GM12878 (cell line): ENCODE results near the gene MAP3K1. TPM values are rescaled to one million over a fixed set of nuclear protein-coding genes. Genes with fewer than 3 reads are reported as not detected.

Experiments
- ATAC-seq: fragments of 200-7000 bp; cut with Tn5 transposase; 3 replicates; pipeline ENCODE4 v1.9.1; 2020; ENCODE audit warnings: mild to moderate bottlenecking, moderate library complexity
- BruUV-seq: library from RNA; stranded (reverse); fragments of 400-500 nt; replicated peaks from 2 replicates; lab custom pipeline; 2021; lab: Mats Ljungman, UMichigan
- CTCF ChIA-PET: fragments of 300-600 bp; sonication (Branson Sonifier 250); formaldehyde crosslinking; extraction: SDS; loops from one replicate; lab custom pipeline; 2021; ENCODE audit warnings: inconsistent platforms; lab: Yijun Ruan, JAX
- POLR2A ChIA-PET: fragments of 350-600 bp; formaldehyde crosslinking; extraction: SDS; loops from one replicate; lab custom pipeline; 2021; ENCODE audit warnings: inconsistent platforms; lab: Charles Lee
- RAD21 ChIA-PET: fragments of 300-600 bp; sonication (Branson Sonifier 250); formaldehyde crosslinking; loops from one replicate; lab custom pipeline; 2023; ENCODE audit warnings: antibody characterized with exemption; ENCODE audit not compliant: unreplicated experiment; lab: Charles Lee
- SMC1A ChIA-PET: fragments of 300-600 bp; sonication (Branson Sonifier 250); formaldehyde crosslinking; loops from one replicate; lab custom pipeline; 2023; ENCODE audit not compliant: unreplicated experiment, uncharacterized antibody; lab: Charles Lee
- DNase-seq: peaks from one replicate; pipeline ENCODE4 v3.0.0-alpha.2; 2011; ENCODE audit warnings: low read depth, low spot score
- FAIRE-seq: peaks from 3 replicates; lab custom pipeline; 2011; peaks lifted over from hg19 to GRCh38; lab: Jason Lieb, UNC
- H2AFZ ChIP-seq: 2 replicates; pipeline ENCODE4 v1.6.0; 2011; ENCODE audit warnings: low read depth, low read length, control low read depth; ENCODE audit not compliant: control insufficient read depth
- H3K27ac ChIP-seq: 2 replicates; pipeline ENCODE4 v1.5.1; 2011; ENCODE audit warnings: control low read depth; ENCODE audit not compliant: control insufficient read depth, insufficient read depth
- H3K27me3 ChIP-seq, 2 experiments: replicated peaks in 1 of 2; 2 replicates each; pipeline versions ENCODE4 v1.6.0 to v1.6.1; 2011; ENCODE audit warnings: low read length in 1 of 2; ENCODE audit not compliant: control insufficient read depth in 2 of 2, insufficient read depth in 2 of 2
- H3K36me3 ChIP-seq, 2 experiments: 2 replicates each; pipeline ENCODE4 v1.5.1; 2011; ENCODE audit warnings: low read length in 1 of 2; ENCODE audit not compliant: control insufficient read depth in 2 of 2, insufficient read depth in 2 of 2
- H3K4me1 ChIP-seq: 2 replicates; pipeline ENCODE4 v1.6.1; 2011; ENCODE audit warnings: mild to moderate bottlenecking, low read length, moderate library complexity, mixed read lengths; ENCODE audit not compliant: control insufficient read depth, insufficient read depth
- H3K4me2 ChIP-seq: 2 replicates; pipeline ENCODE4 v1.6.0; 2011; ENCODE audit warnings: control low read depth; ENCODE audit not compliant: control insufficient read depth, insufficient read depth
- H3K4me3 ChIP-seq: fragments of 200-600 bp; sonication (generic); 2 replicates; pipeline ENCODE4 v1.5.1; 2016
- H3K79me2 ChIP-seq: 2 replicates; pipeline ENCODE4 v1.6.0; 2011; ENCODE audit warnings: low read length; ENCODE audit not compliant: control insufficient read depth, insufficient read depth
- H3K9ac ChIP-seq: 2 replicates; pipeline ENCODE4 v1.8.0; 2011; ENCODE audit warnings: low read length, control low read depth, mixed read lengths; ENCODE audit not compliant: control insufficient read depth, insufficient read depth
- H3K9me3 ChIP-seq: replicated peaks from 3 replicates; pipeline ENCODE4 v1.5.1; 2011; ENCODE audit warnings: mild to moderate bottlenecking, low read length; ENCODE audit not compliant: control insufficient read depth, insufficient read depth
- H4K20me1 ChIP-seq: 2 replicates; pipeline ENCODE4 v1.6.0; 2011; ENCODE audit not compliant: control insufficient read depth, insufficient read depth
- CEBPZ ChIP-seq: fragments of 150-350 bp; IDR thresholded peaks from 2 replicates; pipeline ENCODE4 v1.6.1; 2016; ENCODE audit warnings: low read depth, low read length
- EZH2 ChIP-seq: IDR thresholded peaks from 2 replicates; pipeline ENCODE4 v1.6.1; 2012; ENCODE audit warnings: low read depth, mild to moderate bottlenecking, control low read depth, inconsistent platforms, low read length, borderline replicate concordance; ENCODE audit not compliant: control insufficient read depth
- NFIC ChIP-seq: IDR thresholded peaks from 2 replicates; pipeline ENCODE4 v1.6.1; 2012; ENCODE audit warnings: low read depth, mild to moderate bottlenecking, inconsistent platforms, low read length, moderate library complexity
- NKRF ChIP-seq: fragments of 450-650 bp; conservative IDR thresholded peaks from 2 replicates; pipeline ENCODE4 v1.6.1; 2017; ENCODE audit warnings: mild to moderate bottlenecking, moderate library complexity
- SREBF2 ChIP-seq: IDR thresholded peaks from 2 replicates; pipeline ENCODE4 v1.6.1; 2012; ENCODE audit warnings: mild to moderate bottlenecking, low read length
- TCF12 ChIP-seq: IDR thresholded peaks from 2 replicates; pipeline ENCODE4 v1.6.1; 2011; ENCODE audit warnings: low read depth, mild to moderate bottlenecking, low read length
- ZNF687 ChIP-seq: fragments of 450-650 bp; IDR thresholded peaks from 2 replicates; pipeline ENCODE4 v1.6.1; 2017; ENCODE audit warnings: mild to moderate bottlenecking, moderate library complexity
- WGBS: methylation state at CpG from one replicate; pipeline ENCODE4 v1.1.6; 2016; ENCODE audit warnings: low lambda C conversion rate; ENCODE audit not compliant: insufficient replicate concordance, insufficient coverage; ENCODE audit errors: missing lambda C conversion rate; 5-methylcytosine and 5-hydroxymethylcytosine counted together
- in situ Hi-C: fragments of 300-500 bp; cut with MboI; formaldehyde crosslinking; loops from 9 replicates; pipeline ENCODE4 v1.14.3; 2018; ENCODE audit warnings: mixed read lengths
- intact Hi-C: fragments of 100-400 bp; cut with micrococcal nuclease; formaldehyde crosslinking; loops from one replicate; pipeline ENCODE4 v1.14.2; 2022; ENCODE audit not compliant: unreplicated experiment
- polyA plus RNA-seq, 11 experiments: library from polyadenylated mRNA; depleted of rRNA in 4 of 11; unstranded in 6 of 11; stranded (reverse) in 5 of 11; fragments of >200 nt; fragmentation: Nextera tagmentation in 4 of 11; fragmentation: Illumina TruSeq in 1 of 11; extraction: Ambion mirVana in 4 of 11; extraction: Trizol in 1 of 11; gene quantifications; 1 replicate in 1 of 11; 2 replicates in 10 of 11; pipeline versions ENCODE4 v1.2.1 to v1.2.3, GENCODE V29; 2011 to 2016; ENCODE audit warnings: inconsistent platforms in 2 of 11, missing spikeins in 2 of 11, low read depth in 1 of 11
- total RNA-seq, 4 experiments: library from RNA; depleted of rRNA in 3 of 4; stranded (reverse); fragments of >200 nt in 3 of 4; fragmentation: Illumina TruSeq in 1 of 4; extraction: Trizol in 1 of 4; gene quantifications; 2 replicates each; pipeline versions ENCODE4 v1.2.1 to v1.2.3, GENCODE V29; 2013 to 2021

The MAP3K1 gene
- total and polyA plus RNA-seq, 10 of the 15 experiments (the other 5 are each of a cell fraction or from before 2014, with no cell fraction given), result 7.5 to 24.6 (median 12.6) TPM

- Histone ChIP-seq H3K27ac (no peak overlapping the region), H3K4me3 (no peak overlapping the region), H3K9ac (no peak overlapping the region), H3K27me3 (no peaks in the 10 kb centered on the region), H3K4me1 (no peaks in the 10 kb centered on the region), H4K20me1 (no peaks in the 10 kb centered on the region), H2AFZ (no peak overlapping the region), H3K79me2 (no peaks in the 10 kb centered on the region), H3K9me3 (no peaks in the 10 kb centered on the region), H3K36me3 (no peaks in the 10 kb centered on the region), H3K4me2 (no peak overlapping the region)
- FAIRE-seq, result no peak
- ChIA-PET POLR2A (no interaction called here), RAD21 (no interaction called here), CTCF (no interaction called here), SMC1A (interaction anchor here (0.8 to 1.7 kb wide), 2 partner anchors 12 to 131 kb away, joined by 3 to 7 read pairs; no protein-coding TSS in a partner anchor)
- no peak for DNase-seq
- 44% methylated on average over 3 of the region's 3 CpGs for WGBS
- no peak for ATAC-seq
- no TSS peak for BruUV-seq
- intact Hi-C loops (no loop called here), in situ Hi-C loops (no loop called here)
- no peak for TF ChIP-seq NFIC
These were observed 14.1 kb upstream of the MAP3K1 start for GRCh38 chr5:56801256-56801655.

GRCh38 chr5:56802205-56802604, 13.1 kb upstream of the MAP3K1 start:
- no peak overlapping the region for H3K4me3 ChIP-seq
- no peak overlapping the region for H3K9ac ChIP-seq
- H4K20me1 ChIP-seq, result no peaks in the 10 kb centered on the region
- FAIRE-seq, result peak; percentile 18
- H3K79me2 ChIP-seq, result no peaks in the 10 kb centered on the region
- no peak overlapping the region for H3K27ac ChIP-seq
- in situ Hi-C loops, result no loop called here
- 45% methylated on average over 2 of the region's 2 CpGs for WGBS
- ChIA-PET POLR2A (no interaction called here), SMC1A (interaction anchor here (1.1 to 2.1 kb wide), 4 partner anchors 11 to 37 kb away, joined by 3 to 7 read pairs (median 5); no protein-coding TSS in a partner anchor), CTCF (no interaction called here), RAD21 (interaction anchor here (1.6 kb wide), 2 partner anchors 12 to 132 kb away, joined by 3 to 6 read pairs; no protein-coding TSS in a partner anchor)
- no peak for DNase-seq
- H3K9me3 ChIP-seq, result no peaks in the 10 kb centered on the region
- BruUV-seq, result no TSS peak
- no peaks in the 10 kb centered on the region for H3K4me1 ChIP-seq
- ATAC-seq, result no peak
- intact Hi-C loops, result no loop called here
- no peaks in the 10 kb centered on the region for H3K27me3 ChIP-seq
- H2AFZ ChIP-seq, result no peak overlapping the region
- H3K36me3 ChIP-seq, result no peaks in the 10 kb centered on the region
- H3K4me2 ChIP-seq, result no peak overlapping the region
- no peak for TF ChIP-seq SREBF2
- no peak for TF ChIP-seq CEBPZ
- no peak for TF ChIP-seq ZNF687
- TF ChIP-seq NKRF, result no peak
- TF ChIP-seq EZH2, result no peak
- no peak for TF ChIP-seq TCF12
